Measurements from ENCODE around the gene SLC2A13.

- no peak for TF ChIP-seq MAX (IDR thresholded peaks at IDR 0.05; ENCODE audit: insufficient read depth, insufficient read length)
- TF ChIP-seq, protein P1, sequence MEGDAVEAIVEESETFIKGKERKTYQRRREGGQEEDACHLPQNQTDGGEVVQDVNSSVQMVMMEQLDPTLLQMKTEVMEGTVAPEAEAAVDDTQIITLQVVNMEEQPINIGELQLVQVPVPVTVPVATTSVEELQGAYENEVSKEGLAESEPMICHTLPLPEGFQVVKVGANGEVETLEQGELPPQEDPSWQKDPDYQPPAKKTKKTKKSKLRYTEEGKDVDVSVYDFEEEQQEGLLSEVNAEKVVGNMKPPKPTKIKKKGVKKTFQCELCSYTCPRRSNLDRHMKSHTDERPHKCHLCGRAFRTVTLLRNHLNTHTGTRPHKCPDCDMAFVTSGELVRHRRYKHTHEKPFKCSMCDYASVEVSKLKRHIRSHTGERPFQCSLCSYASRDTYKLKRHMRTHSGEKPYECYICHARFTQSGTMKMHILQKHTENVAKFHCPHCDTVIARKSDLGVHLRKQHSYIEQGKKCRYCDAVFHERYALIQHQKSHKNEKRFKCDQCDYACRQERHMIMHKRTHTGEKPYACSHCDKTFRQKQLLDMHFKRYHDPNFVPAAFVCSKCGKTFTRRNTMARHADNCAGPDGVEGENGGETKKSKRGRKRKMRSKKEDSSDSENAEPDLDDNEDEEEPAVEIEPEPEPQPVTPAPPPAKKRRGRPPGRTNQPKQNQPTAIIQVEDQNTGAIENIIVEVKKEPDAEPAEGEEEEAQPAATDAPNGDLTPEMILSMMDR (IDR thresholded peaks at IDR 0.05; ENCODE audit: extremely low read depth in 1 of 2, insufficient read depth in 1 of 2, low read depth in 1 of 2, low read length in 2 of 2) = no peak
- no peak for TF ChIP-seq FOS (IDR thresholded peaks at IDR 0.05; ENCODE audit: borderline replicate concordance, insufficient read depth, low read length)
Measured at GRCh38 chr12:40031965-40032364, 73.9 kb downstream of the SLC2A13 start.
